Natural killer cell (primary cell): ENCODE measurements around the gene CCDC154. TPM values are rescaled to one million over a fixed set of nuclear protein-coding genes. Genes with fewer than 3 reads are reported as not detected.
"Not testable (repeated sequence)": the region's sequence is repeated elsewhere in the genome, so short reads cannot be mapped to it uniquely, and the experiment has no call there.

Experiments used
- ATAC-seq, 3 donors: fragments of 150-1000 bp in 2 of 3; fragments of 200-7000 bp in 1 of 3; cut with Tn5 transposase; 1 replicate in 1 of 3; 2 replicates in 2 of 3; pipeline ENCODE4 v1.10.0; 2021; ENCODE audit warnings: mild to moderate bottlenecking in 2 of 3, moderate library complexity in 2 of 3
- DNase-seq, 2 donors: peaks; one replicate each; pipeline versions ENCODE4 v3.0.0 to v3.0.0-alpha.2; 2013 to 2021; ENCODE audit warnings: mixed read lengths in 1 of 2
- H3K27ac ChIP-seq: one replicate; pipeline ENCODE4 v1.5.1; 2013; ENCODE audit warnings: mild to moderate bottlenecking, low read length
- H3K27me3 ChIP-seq: one replicate; pipeline ENCODE4 v1.6.1; 2013; ENCODE audit warnings: low read length; ENCODE audit not compliant: control insufficient read depth, insufficient read depth
- H3K36me3 ChIP-seq: one replicate; pipeline ENCODE4 v1.6.1; 2013; ENCODE audit warnings: low read length; ENCODE audit not compliant: control insufficient read depth, insufficient read depth
- H3K4me1 ChIP-seq: one replicate; pipeline ENCODE4 v1.6.1; 2013; ENCODE audit warnings: low read length; ENCODE audit not compliant: control insufficient read depth, insufficient read depth
- H3K4me3 ChIP-seq: one replicate; pipeline ENCODE4 v1.5.1; 2013; ENCODE audit warnings: low read length
- H3K9me3 ChIP-seq: one replicate; pipeline ENCODE4 v1.6.1; 2013; ENCODE audit warnings: low read length; ENCODE audit not compliant: control insufficient read depth, insufficient read depth
- H3K27ac Mint-ChIP-seq, 2 donors: one replicate each; pipeline ENCODE4 v1.8.0; 2022; ENCODE audit warnings: mild to moderate bottlenecking in 2 of 2, mixed read lengths in 2 of 2, moderate library complexity in 1 of 2
- H3K27me3 Mint-ChIP-seq, 2 donors: one replicate each; pipeline ENCODE4 v1.8.0; 2022; ENCODE audit warnings: low read depth in 2 of 2, mixed read lengths in 2 of 2
- H3K36me3 Mint-ChIP-seq: one replicate; pipeline ENCODE4 v1.8.0; 2022; ENCODE audit warnings: mixed read lengths
- H3K4me1 Mint-ChIP-seq, 2 donors: one replicate each; pipeline ENCODE4 v1.8.0; 2022; ENCODE audit warnings: mixed read lengths in 2 of 2
- H3K4me3 Mint-ChIP-seq: one replicate; pipeline ENCODE4 v1.8.0; 2022; ENCODE audit warnings: mild to moderate bottlenecking, moderate library complexity, mixed read lengths
- H3K9me3 Mint-ChIP-seq, 2 donors: one replicate each; pipeline ENCODE4 v1.8.0; 2022; ENCODE audit warnings: mixed read lengths in 2 of 2
- WGBS: methylation state at CpG from one replicate; pipeline ENCODE4 v1.1.7; 2013; ENCODE audit warnings: missing lambda C conversion rate; ENCODE audit not compliant: insufficient coverage; 5-methylcytosine and 5-hydroxymethylcytosine counted together
- intact Hi-C: fragments of 100-400 bp; cut with micrococcal nuclease; formaldehyde crosslinking; loops from one replicate; pipeline ENCODE4 v1.14.2; 2022
- total RNA-seq, 4 donors: library from RNA; stranded (reverse); fragments of 120-200 nt in 1 of 4; gene quantifications; one replicate each; pipeline versions ENCODE4 v1.2.3 to v1.2.4, GENCODE V29; 2013 to 2022
- TF ChIP-seq, protein P1 (sequence below): fragments of 200-600 bp; IDR thresholded peaks from one replicate; pipeline ENCODE4 v1.8.0; 2022; ENCODE audit warnings: antibody characterized with exemption

CCDC154 gene
- total RNA-seq, 3 donors from 2014 or later (not counting 1 experiment from before 2014, with no cell fraction given), result 0.88 to 1.8 (median 1.6) TPM

DNA sequence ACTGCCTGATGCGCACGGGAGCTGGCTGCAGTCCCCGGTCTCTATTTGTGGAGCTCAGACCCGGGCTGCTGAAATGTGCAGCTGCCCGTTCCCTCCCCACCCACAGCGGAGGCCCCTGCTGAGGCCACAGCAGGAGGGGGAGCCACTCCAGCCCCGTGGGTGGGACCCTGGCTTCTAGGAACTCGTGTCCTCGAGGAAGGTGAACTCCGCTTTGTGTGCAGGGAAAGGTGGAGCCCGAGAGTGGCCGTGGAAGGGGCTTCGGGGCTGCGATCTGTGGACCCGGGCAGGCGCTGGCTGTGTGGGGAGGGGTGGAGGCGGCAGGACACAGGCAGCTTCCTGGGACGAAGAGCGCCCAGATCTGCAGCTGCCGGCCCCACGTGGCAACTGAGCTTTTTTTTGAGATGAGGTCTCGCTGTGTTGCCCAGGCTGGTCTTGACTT lies 2.9 kb downstream of the CCDC154 start:
- Mint-ChIP-seq H3K27ac (no peak overlapping the region), H3K4me1 (peaks cover 0 to 10% of the 10 kb centered on the region in 2 donors), H3K9me3 (no peaks in the 10 kb centered on the region), H3K4me3 (no peak overlapping the region), H3K36me3 (no peaks in the 10 kb centered on the region), H3K27me3 (no peaks in the 10 kb centered on the region)
- H3K36me3 ChIP-seq, result peaks cover 4% of the 10 kb centered on the region
- TF ChIP-seq, protein P1, sequence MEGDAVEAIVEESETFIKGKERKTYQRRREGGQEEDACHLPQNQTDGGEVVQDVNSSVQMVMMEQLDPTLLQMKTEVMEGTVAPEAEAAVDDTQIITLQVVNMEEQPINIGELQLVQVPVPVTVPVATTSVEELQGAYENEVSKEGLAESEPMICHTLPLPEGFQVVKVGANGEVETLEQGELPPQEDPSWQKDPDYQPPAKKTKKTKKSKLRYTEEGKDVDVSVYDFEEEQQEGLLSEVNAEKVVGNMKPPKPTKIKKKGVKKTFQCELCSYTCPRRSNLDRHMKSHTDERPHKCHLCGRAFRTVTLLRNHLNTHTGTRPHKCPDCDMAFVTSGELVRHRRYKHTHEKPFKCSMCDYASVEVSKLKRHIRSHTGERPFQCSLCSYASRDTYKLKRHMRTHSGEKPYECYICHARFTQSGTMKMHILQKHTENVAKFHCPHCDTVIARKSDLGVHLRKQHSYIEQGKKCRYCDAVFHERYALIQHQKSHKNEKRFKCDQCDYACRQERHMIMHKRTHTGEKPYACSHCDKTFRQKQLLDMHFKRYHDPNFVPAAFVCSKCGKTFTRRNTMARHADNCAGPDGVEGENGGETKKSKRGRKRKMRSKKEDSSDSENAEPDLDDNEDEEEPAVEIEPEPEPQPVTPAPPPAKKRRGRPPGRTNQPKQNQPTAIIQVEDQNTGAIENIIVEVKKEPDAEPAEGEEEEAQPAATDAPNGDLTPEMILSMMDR, result no peak
- no peak overlapping the region for H3K4me3 ChIP-seq
- no peaks in the 10 kb centered on the region for H3K27me3 ChIP-seq
- ATAC-seq, result no peak
- intact Hi-C loops, result no loop called here
- 92% methylated on average over 22 of the region's 22 CpGs for WGBS
- no peak overlapping the region for H3K27ac ChIP-seq
- peaks cover 11% of the 10 kb centered on the region for H3K4me1 ChIP-seq
- DNase-seq, result no peak
- H3K9me3 ChIP-seq, result no peaks in the 10 kb centered on the region

DNA sequence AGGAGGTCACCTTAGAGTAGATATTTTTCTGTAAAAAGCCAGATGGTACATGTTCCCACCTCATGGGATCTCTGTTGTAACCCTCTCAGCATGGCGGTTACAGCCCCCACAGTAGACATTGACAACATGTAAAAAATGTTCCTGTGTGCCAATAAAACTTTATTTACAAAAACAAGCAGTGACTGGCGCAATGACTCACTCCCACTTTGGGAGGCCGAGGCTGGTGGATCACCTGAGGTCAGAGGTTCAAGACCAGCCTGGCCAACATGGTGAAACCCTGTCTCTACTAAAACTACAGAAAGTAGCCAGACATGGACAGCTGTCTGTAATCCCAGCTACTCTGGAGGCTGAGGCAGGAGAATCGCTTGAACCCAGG lies 4.7 kb downstream of the CCDC154 start:
- H3K4me3 ChIP-seq, H3K36me3 ChIP-seq, ATAC-seq, H3K4me1 Mint-ChIP-seq, H3K36me3 Mint-ChIP-seq, H3K4me3 Mint-ChIP-seq, H3K27me3 ChIP-seq, H3K27me3 Mint-ChIP-seq, H3K27ac Mint-ChIP-seq, H3K9me3 Mint-ChIP-seq, DNase-seq, H3K9me3 ChIP-seq, intact Hi-C loops, H3K27ac ChIP-seq, H3K4me1 ChIP-seq: not testable (repeated sequence)
- WGBS, result 100% methylated on average over 4 of the region's 4 CpGs

- Histone ChIP-seq H3K4me3 (no peak overlapping the region), H3K9me3 (no peaks in the 10 kb centered on the region), H3K27me3 (no peaks in the 10 kb centered on the region), H3K4me1 (peaks cover under 1% of the 10 kb centered on the region), H3K36me3 (no peaks in the 10 kb centered on the region), H3K27ac (no peak overlapping the region)
- TF ChIP-seq, protein P1, result no peak
- Mint-ChIP-seq H3K27ac (no peak overlapping the region), H3K9me3 (no peaks in the 10 kb centered on the region), H3K4me3 (no peak overlapping the region), H3K27me3 (no peaks in the 10 kb centered on the region), H3K36me3 (no peaks in the 10 kb centered on the region), H3K4me1 (no peaks in the 10 kb centered on the region)
- ATAC-seq, result no peak
- DNase-seq, result no peak
- intact Hi-C loops, result no loop called here
- WGBS, result 89% methylated on average over 22 of the region's 27 CpGs
These were observed 5.2 kb downstream of the CCDC154 start for GRCh38 chr16:1439058-1439698.

DNA sequence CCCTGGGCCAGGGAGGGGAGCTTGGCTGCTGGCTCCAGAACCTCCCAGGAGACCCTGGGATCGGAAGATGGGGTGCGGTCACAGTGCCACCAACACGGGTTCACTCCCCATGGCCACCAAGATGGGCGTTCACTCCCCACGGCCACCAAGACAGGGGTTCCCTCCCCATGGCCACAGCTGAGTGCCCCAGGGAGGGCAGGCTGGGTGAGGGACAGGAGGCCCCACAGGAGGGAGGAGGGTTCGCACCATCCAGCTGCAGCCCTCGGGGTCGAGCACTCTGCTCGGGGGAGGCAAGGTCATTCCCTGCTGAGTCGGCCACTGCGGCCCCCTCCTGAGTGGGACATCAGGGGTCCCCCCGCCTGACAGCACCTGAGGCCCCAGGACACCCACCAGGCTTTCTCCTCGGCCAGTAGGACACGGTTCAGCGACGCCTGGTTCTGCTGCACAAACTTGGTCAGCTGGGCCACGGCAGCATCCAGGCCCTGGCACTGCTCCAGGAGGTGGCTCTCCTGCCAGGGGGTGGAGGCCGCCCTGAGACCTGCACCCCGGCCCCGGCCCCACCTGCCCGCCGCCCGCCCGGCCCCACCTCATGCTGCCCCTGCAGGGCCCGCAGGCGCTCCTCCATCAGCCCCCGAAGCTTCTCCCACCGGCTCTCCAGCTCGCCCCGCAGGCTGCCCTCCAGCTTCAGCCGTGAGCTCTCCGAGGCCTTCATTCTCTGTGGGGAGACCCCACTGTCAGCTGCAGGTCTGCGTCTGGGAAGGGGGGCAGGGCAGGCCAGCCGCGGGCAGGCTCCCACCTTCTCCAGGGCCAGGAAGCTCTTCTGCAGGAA lies 5.9 kb downstream of the CCDC154 start:
- Mint-ChIP-seq H3K27ac (no peak overlapping the region), H3K4me3 (no peak overlapping the region), H3K9me3 (no peaks in the 10 kb centered on the region), H3K27me3 (no peaks in the 10 kb centered on the region), H3K4me1 (no peaks in the 10 kb centered on the region), H3K36me3 (no peaks in the 10 kb centered on the region)
- Histone ChIP-seq H3K36me3 (no peaks in the 10 kb centered on the region), H3K9me3 (no peaks in the 10 kb centered on the region), H3K27me3 (no peaks in the 10 kb centered on the region), H3K4me3 (no peak overlapping the region), H3K27ac (no peak overlapping the region), H3K4me1 (peaks cover 6% of the 10 kb centered on the region)
- intact Hi-C loops, result no loop called here
- TF ChIP-seq, protein P1, result no peak
- ATAC-seq, result no peak
- 91% methylated on average over 35 of the region's 35 CpGs for WGBS
- DNase-seq, result no peak
